HEK293T (cell line): ENCODE data around the gene SUCLA2.

Experiments
- CTCF ChIA-PET: fragments of 350-600 bp; formaldehyde crosslinking; extraction: SDS; loops from one replicate; lab custom pipeline; 2021; ENCODE audit warnings: antibody characterized with exemption, inconsistent platforms; lab: Yijun Ruan, JAX
- POLR2A ChIA-PET: fragments of 350-600 bp; formaldehyde crosslinking; extraction: SDS; loops from one replicate; lab custom pipeline; 2020; ENCODE audit warnings: antibody characterized with exemption, inconsistent platforms; lab: Yijun Ruan, JAX
- DNase-seq: peaks from one replicate; pipeline ENCODE4 v3.0.0; 2012; ENCODE audit warnings: mixed read lengths; ENCODE audit errors: extremely low spot score
- ARNT ChIP-seq: fragments of 450-650 bp; IDR thresholded peaks from 2 replicates; pipeline ENCODE4 v1.6.1; 2017; ENCODE audit warnings: mild to moderate bottlenecking
- BHLHE40 ChIP-seq: fragments of 450-650 bp; IDR thresholded peaks from 2 replicates; pipeline ENCODE4 v1.6.1; 2016; ENCODE audit warnings: mild to moderate bottlenecking, moderate library complexity, borderline replicate concordance
- CTBP1 ChIP-seq: fragments of 450-650 bp; IDR thresholded peaks from 2 replicates; pipeline ENCODE4 v1.6.1; 2016; ENCODE audit warnings: borderline replicate concordance
- ELF4 ChIP-seq: fragments of 450-650 bp; IDR thresholded peaks from 2 replicates; pipeline ENCODE4 v1.6.1; 2017; ENCODE audit warnings: antibody characterized with exemption
- FOXA1 ChIP-seq: fragments of 450-650 bp; IDR thresholded peaks from 2 replicates; pipeline ENCODE4 v1.6.1; 2016; ENCODE audit warnings: mild to moderate bottlenecking
- FOXK2 ChIP-seq: fragments of 450-650 bp; IDR thresholded peaks from 2 replicates; pipeline ENCODE4 v1.6.1; 2016; ENCODE audit warnings: mild to moderate bottlenecking
- FOXM1 ChIP-seq: fragments of 450-650 bp; IDR thresholded peaks from 2 replicates; pipeline ENCODE4 v1.6.1; 2017; ENCODE audit warnings: mild to moderate bottlenecking, borderline replicate concordance
- HDGF ChIP-seq: fragments of 450-650 bp; IDR thresholded peaks from 2 replicates; pipeline ENCODE4 v1.6.1; 2017; ENCODE audit warnings: antibody characterized with exemption, borderline replicate concordance
- L3MBTL2 ChIP-seq: fragments of 450-650 bp; conservative IDR thresholded peaks from 2 replicates; pipeline ENCODE4 v1.6.1; 2016; ENCODE audit warnings: mild to moderate bottlenecking
- LEF1 ChIP-seq: fragments of 450-650 bp; IDR thresholded peaks from 2 replicates; pipeline ENCODE4 v1.6.1; 2017; ENCODE audit warnings: mild to moderate bottlenecking, borderline replicate concordance
- NFRKB ChIP-seq: fragments of 450-650 bp; IDR thresholded peaks from 2 replicates; pipeline ENCODE4 v1.6.1; 2016; ENCODE audit warnings: mild to moderate bottlenecking, moderate library complexity
- SP1 ChIP-seq: fragments of 450-650 bp; IDR thresholded peaks from 2 replicates; pipeline ENCODE4 v1.6.1; 2017
- SUZ12 ChIP-seq: fragments of 450-650 bp; IDR thresholded peaks from 2 replicates; pipeline ENCODE4 v1.6.1; 2016; ENCODE audit warnings: mild to moderate bottlenecking
- TARDBP ChIP-seq: fragments of 450-650 bp; IDR thresholded peaks from 2 replicates; pipeline ENCODE4 v1.6.1; 2016
- ZNF384 ChIP-seq: fragments of 450-650 bp; IDR thresholded peaks from 2 replicates; pipeline ENCODE4 v1.6.1; 2016
- TF ChIP-seq, protein P1 (sequence below): fragments of 450-650 bp; IDR thresholded peaks from 2 replicates; pipeline ENCODE4 v1.6.1; 2016

Gene SUCLA2

GRCh38 chr13:48012668-48013067, 11.6 kb upstream of the SUCLA2 start:
- CTCF ChIA-PET = no interaction called here
- DNase-seq = no peak
- TF ChIP-seq SP1 (no peak), L3MBTL2 (no peak), ARNT (no peak), BHLHE40 (no peak), NFRKB (no peak), FOXM1 (no peak), ELF4 (no peak), LEF1 (no peak), SUZ12 (no peak), TARDBP (no peak), FOXA1 (no peak), ZNF384 (no peak), CTBP1 (no peak), HDGF (no peak), FOXK2 (no peak)
- TF ChIP-seq, protein P1, sequence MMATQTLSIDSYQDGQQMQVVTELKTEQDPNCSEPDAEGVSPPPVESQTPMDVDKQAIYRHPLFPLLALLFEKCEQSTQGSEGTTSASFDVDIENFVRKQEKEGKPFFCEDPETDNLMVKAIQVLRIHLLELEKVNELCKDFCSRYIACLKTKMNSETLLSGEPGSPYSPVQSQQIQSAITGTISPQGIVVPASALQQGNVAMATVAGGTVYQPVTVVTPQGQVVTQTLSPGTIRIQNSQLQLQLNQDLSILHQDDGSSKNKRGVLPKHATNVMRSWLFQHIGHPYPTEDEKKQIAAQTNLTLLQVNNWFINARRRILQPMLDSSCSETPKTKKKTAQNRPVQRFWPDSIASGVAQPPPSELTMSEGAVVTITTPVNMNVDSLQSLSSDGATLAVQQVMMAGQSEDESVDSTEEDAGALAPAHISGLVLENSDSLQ = no peak
- POLR2A ChIA-PET = interaction anchor here (0.6 kb wide), 1 partner anchor 11 kb away, joined by 3 read pairs; the partner anchor contains the start of gene SUCLA2

GRCh38 chr13:48010698-48011097, 9.6 kb upstream of the SUCLA2 start:
- ChIA-PET CTCF (no interaction called here), POLR2A (no interaction called here)
- TF ChIP-seq NFRKB = no peak
- no peak for TF ChIP-seq ELF4
- TF ChIP-seq HDGF = no peak
- no peak for TF ChIP-seq SP1
- TF ChIP-seq SUZ12 = no peak
- no peak for TF ChIP-seq ARNT
- no peak for TF ChIP-seq ZNF384
- no peak for TF ChIP-seq FOXA1
- no peak for TF ChIP-seq L3MBTL2
- no peak for TF ChIP-seq CTBP1
- TF ChIP-seq FOXM1 = no peak
- no peak for DNase-seq

DNA sequence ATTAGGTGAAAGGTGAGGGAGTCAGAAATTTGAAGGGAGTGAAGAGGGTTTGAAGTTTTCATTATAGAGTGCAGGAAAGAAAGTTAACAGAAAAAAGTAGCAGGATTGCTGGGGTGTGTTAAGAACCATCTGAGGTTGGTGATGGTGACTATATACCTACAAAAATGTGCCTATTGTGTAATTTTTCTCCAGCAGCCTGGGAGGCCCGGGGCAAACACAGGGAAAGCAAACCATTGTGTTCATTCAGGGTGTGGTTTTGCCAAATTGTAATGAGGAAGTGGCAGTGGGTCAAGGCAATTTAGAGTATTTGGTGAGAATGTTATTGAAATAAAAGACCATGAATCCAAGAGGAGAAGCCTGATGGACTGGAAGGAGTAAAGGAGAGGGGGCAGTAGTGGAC, 8.2 kb upstream of the SUCLA2 start:
- ChIA-PET POLR2A (no interaction called here), CTCF (no interaction called here)
- no peak for DNase-seq
- TF ChIP-seq LEF1 (no peak), FOXM1 (no peak), SUZ12 (no peak), SP1 (no peak), FOXK2 (no peak), ZNF384 (no peak), CTBP1 (no peak), TARDBP (no peak), L3MBTL2 (no peak), NFRKB (no peak), FOXA1 (no peak), HDGF (no peak), ELF4 (no peak), BHLHE40 (no peak), ARNT (no peak)
- TF ChIP-seq, protein P1 = no peak

- TF ChIP-seq, protein P1 = no peak
- TF ChIP-seq SP1 (no peak), FOXA1 (no peak), ZNF384 (no peak), ELF4 (no peak), CTBP1 (no peak), TARDBP (no peak), LEF1 (no peak), SUZ12 (no peak), NFRKB (no peak), ARNT (no peak), BHLHE40 (no peak)
- no peak for DNase-seq
- POLR2A ChIA-PET = interaction anchor here (1.2 kb wide), 1 partner anchor 32 kb away, joined by 6 read pairs; the partner anchor contains the start of gene NUDT15
- CTCF ChIA-PET = no interaction called here
Observed at GRCh38 chr13:48006396-48006795, 5.3 kb upstream of the SUCLA2 start.

- CTCF ChIA-PET = no interaction called here
- DNase-seq = no peak
- TF ChIP-seq LEF1 (no peak), FOXK2 (no peak), NFRKB (no peak), TARDBP (no peak), HDGF (no peak), BHLHE40 (no peak), SP1 (no peak), CTBP1 (no peak), ARNT (no peak), L3MBTL2 (no peak), FOXA1 (no peak), ZNF384 (no peak), FOXM1 (no peak), ELF4 (no peak), SUZ12 (no peak)
- TF ChIP-seq, protein P1 = no peak
- POLR2A ChIA-PET = no interaction called here
Observed at GRCh38 chr13:48004201-48004600, 3.1 kb upstream of the SUCLA2 start.
